ENCODE data around the gene CD36.

CD36 gene

GRCh38 chr7:80708123-80708522 lies 69.7 kb downstream of the CD36 start:
- Histone ChIP-seq H3K27me3 (ENCODE audit: low read depth) (no peaks in the 10 kb centered on the region), H3K4me3 (no peak overlapping the region), H3K4me1 (no peaks in the 10 kb centered on the region), H3K36me3 (replicated peaks) (no peaks in the 10 kb centered on the region), H3K9me3 (no peaks in the 10 kb centered on the region)
- no peak for DNase-seq (ENCODE audit: low spot score in 2 of 2)
- in situ Hi-C loops (cut with MboI; ENCODE audit: low sequenced_read_pairs): loop anchor here (25.0 kb wide), 1 partner anchor 529 kb away; no protein-coding TSS in a partner anchor

GRCh38 chr7:80711531-80711930 lies 73.1 kb downstream of the CD36 start:
- Histone ChIP-seq H3K4me3 (no peak overlapping the region), H3K4me1 (no peaks in the 10 kb centered on the region), H3K36me3 (replicated peaks) (no peaks in the 10 kb centered on the region), H3K9me3 (no peaks in the 10 kb centered on the region), H3K27me3 (ENCODE audit: low read depth) (no peaks in the 10 kb centered on the region)
- no peak for DNase-seq (ENCODE audit: low spot score in 2 of 2)
- in situ Hi-C loops (cut with MboI; ENCODE audit: low sequenced_read_pairs): loop anchor here (25.0 kb wide), 1 partner anchor 526 kb away; no protein-coding TSS in a partner anchor

- Histone ChIP-seq H3K4me3 (no peak overlapping the region), H3K36me3 (replicated peaks) (no peaks in the 10 kb centered on the region), H3K27me3 (ENCODE audit: low read depth) (no peaks in the 10 kb centered on the region), H3K4me1 (no peaks in the 10 kb centered on the region), H3K9me3 (no peaks in the 10 kb centered on the region)
- in situ Hi-C loops (cut with MboI; ENCODE audit: low sequenced_read_pairs): loop anchor here (25.0 kb wide), 1 partner anchor 518 kb away; no protein-coding TSS in a partner anchor
- no peak for DNase-seq (ENCODE audit: low spot score in 2 of 2)
Observed at GRCh38 chr7:80719261-80719660, 80.8 kb downstream of the CD36 start.

GRCh38 chr7:80720146-80720545 lies 81.7 kb downstream of the CD36 start:
- DNase-seq (ENCODE audit: low spot score in 2 of 2): no peak
- no peaks in the 10 kb centered on the region for H3K9me3 ChIP-seq
- in situ Hi-C loops (cut with MboI; ENCODE audit: low sequenced_read_pairs): loop anchor here (25.0 kb wide), 1 partner anchor 517 kb away; no protein-coding TSS in a partner anchor
- H3K27me3 ChIP-seq (ENCODE audit: low read depth): no peaks in the 10 kb centered on the region
- no peak overlapping the region for H3K4me3 ChIP-seq
- H3K36me3 ChIP-seq (replicated peaks): no peaks in the 10 kb centered on the region
- H3K4me1 ChIP-seq: peaks cover 3% of the 10 kb centered on the region; the same call in 1 of the 2 replicates

- Histone ChIP-seq H3K36me3 (replicated peaks) (no peaks in the 10 kb centered on the region), H3K4me3 (no peak overlapping the region), H3K27me3 (ENCODE audit: low read depth) (no peaks in the 10 kb centered on the region), H3K9me3 (no peaks in the 10 kb centered on the region), H3K4me1 (peaks cover 6% of the 10 kb centered on the region; the same call in 1 of the 2 replicates)
- in situ Hi-C loops (cut with MboI; ENCODE audit: low sequenced_read_pairs): loop anchor here (25.0 kb wide), 1 partner anchor 515 kb away; no protein-coding TSS in a partner anchor
- DNase-seq (ENCODE audit: low spot score in 2 of 2): no peak
Observed at GRCh38 chr7:80721883-80722615, 83.6 kb downstream of the CD36 start.

GRCh38 chr7:80722616-80723195 lies 84.3 kb downstream of the CD36 start:
- Histone ChIP-seq H3K9me3 (no peaks in the 10 kb centered on the region), H3K4me3 (no peak overlapping the region), H3K4me1 (peaks cover 6% of the 10 kb centered on the region; the same call in 1 of the 2 replicates), H3K36me3 (replicated peaks) (no peaks in the 10 kb centered on the region), H3K27me3 (ENCODE audit: low read depth) (no peaks in the 10 kb centered on the region)
- no peak for DNase-seq (ENCODE audit: low spot score in 2 of 2)
- in situ Hi-C loops (cut with MboI; ENCODE audit: low sequenced_read_pairs): loop anchor here (25.0 kb wide), 1 partner anchor 515 kb away; no protein-coding TSS in a partner anchor

- Histone ChIP-seq H3K9me3 (no peaks in the 10 kb centered on the region), H3K36me3 (replicated peaks) (no peaks in the 10 kb centered on the region), H3K4me3 (no peak overlapping the region), H3K4me1 (peaks cover 6% of the 10 kb centered on the region; the same call in 1 of the 2 replicates), H3K27me3 (ENCODE audit: low read depth) (no peaks in the 10 kb centered on the region)
- DNase-seq (ENCODE audit: low spot score in 2 of 2): no peak
- in situ Hi-C loops (cut with MboI; ENCODE audit: low sequenced_read_pairs): loop anchor here (25.0 kb wide), 1 partner anchor 513 kb away; no protein-coding TSS in a partner anchor
Observed at GRCh38 chr7:80724249-80724871, 85.9 kb downstream of the CD36 start.

GRCh38 chr7:80725181-80725611 lies 86.8 kb downstream of the CD36 start:
- no peaks in the 10 kb centered on the region for H3K27me3 ChIP-seq (ENCODE audit: low read depth)

More at GRCh38 chr7:80725181-80725611, 86.8 kb downstream of the CD36 start:
- in situ Hi-C loops (cut with MboI; ENCODE audit: low sequenced_read_pairs): no loop called here
- Histone ChIP-seq H3K9me3 (no peaks in the 10 kb centered on the region), H3K36me3 (replicated peaks) (no peaks in the 10 kb centered on the region), H3K4me3 (no peak overlapping the region), H3K4me1 (peaks cover 6% of the 10 kb centered on the region; the same call in 1 of the 2 replicates)
- no peak for DNase-seq (ENCODE audit: low spot score in 2 of 2)
